Motor neuron (in vitro differentiated cells): ENCODE measurements around the gene ADSL. TPM values are rescaled to one million over a fixed set of nuclear protein-coding genes. Genes with fewer than 3 reads are reported as not detected.
A peak's percentile ranks its signal among the peaks of the same experiment; 100 is the strongest.
"Not testable (repeated sequence)": the region's sequence is repeated elsewhere in the genome, so short reads cannot be mapped to it uniquely, and the experiment has no call there.

Source experiments
- ATAC-seq, 8 experiments: fragments of 200-7000 bp; cut with Tn5 transposase; replicated peaks in 6 of 8; 2 replicates each; pipeline ENCODE4 v1.8.0; 2021; ENCODE audit warnings: mild to moderate bottlenecking in 8 of 8, moderate library complexity in 8 of 8
- H3K27ac ChIP-seq, 2 donors: fragments of 250-450 bp; sonication (Bioruptor Pico); 2 replicates each; pipeline ENCODE4 v1.9.0; 2021; ENCODE audit warnings: antibody characterized with exemption in 2 of 2, mild to moderate bottlenecking in 2 of 2, moderate library complexity in 1 of 2
- H3K4me1 ChIP-seq, 2 donors: fragments of 250-450 bp; sonication (Bioruptor Pico); replicated peaks in 1 of 2; 2 replicates each; pipeline ENCODE4 v1.6.1; 2021; ENCODE audit warnings: antibody characterized with exemption in 2 of 2, mild to moderate bottlenecking in 2 of 2, moderate library complexity in 1 of 2
- H3K4me3 ChIP-seq, 5 donors: fragments of 250-450 bp; sonication (Bioruptor Pico); 2 replicates each; pipeline ENCODE4 v1.9.0; 2021; ENCODE audit warnings: antibody characterized with exemption in 5 of 5, mild to moderate bottlenecking in 5 of 5, moderate library complexity in 4 of 5
- WGBS, 10 experiments: fragments of 450-650 bp; shearing (Covaris generic); methylation state at CpG; one replicate each; pipeline ENCODE4 v1.0.0; 2022; 5-methylcytosine and 5-hydroxymethylcytosine counted together
- in situ Hi-C, 9 experiments: fragments of 400-800 bp; cut with MboI; loops; one replicate each; pipeline ENCODE4 v1.15.0; 2021; ENCODE audit warnings: low sequenced_read_pairs in 9 of 9, low pct_unique_long_range_greater_than_20kb in 2 of 9; ENCODE audit not compliant: unreplicated experiment in 9 of 9
- total RNA-seq, 8 experiments: library from RNA; unstranded; fragments of 300-600 nt; gene quantifications; 2 replicates each; pipeline versions ENCODE4 v1.2.3 to v1.2.4, GENCODE V29; 2022

The ADSL gene
- total RNA-seq, 8 experiments from 2014 or later: 49.8 to 98.7 (median 80.0) TPM

- H3K4me3 ChIP-seq: no peak overlapping the region
- H3K4me1 ChIP-seq: no peaks in the 10 kb centered on the region
- no peak overlapping the region for H3K27ac ChIP-seq
- in situ Hi-C loops: loop anchor here in 2 of 9 experiments (25.0 kb wide), 1 partner anchor 826 kb away; the partner anchor contains the start of gene RPS19BP1 (in 2 of the 2)
- ATAC-seq: peak in 2 of 8 experiments; percentile 46 to 55
- 37 to 100% (median 90%) methylated on average over 1 to 3 of the region's 3 CpGs; no CpG with 5 or more reads in 5 of the 10 experiments for WGBS, 10 experiments
Measured at GRCh38 chr22:40363059-40363458, 16.8 kb downstream of the ADSL start.

- Histone ChIP-seq H3K27ac (no peak overlapping the region), H3K4me1 (no peaks in the 10 kb centered on the region), H3K4me3 (no peak overlapping the region)
- no peak for ATAC-seq
- in situ Hi-C loops: loop anchor here in 2 of 9 experiments (25.0 kb wide), 1 partner anchor 827 kb away; the partner anchor contains the start of gene RPS19BP1 (in 2 of the 2)
- 80 to 100% (median 100%) methylated on average over 1 of the region's 1 CpG; no CpG with 5 or more reads in 5 of the 10 experiments for WGBS, 10 experiments
Measured at GRCh38 chr22:40364431-40364830, 18.1 kb downstream of the ADSL start.

- no peak for ATAC-seq
- in situ Hi-C loops: loop anchor here in 2 of 9 experiments (25.0 kb wide), 1 partner anchor 829 kb away; the partner anchor contains the start of gene RPS19BP1 (in 2 of the 2)
- Histone ChIP-seq H3K4me3 (no peak overlapping the region), H3K4me1 (no peaks in the 10 kb centered on the region), H3K27ac (no peak overlapping the region)
- 89 to 100% (median 100%) methylated on average over 1 to 2 of the region's 2 CpGs; no CpG with 5 or more reads in 3 of the 10 experiments for WGBS, 10 experiments
Measured at GRCh38 chr22:40366068-40366467, 19.8 kb downstream of the ADSL start.

GRCh38 chr22:40367342-40367741 is 21.0 kb downstream of the ADSL start:
- Histone ChIP-seq H3K27ac (no peak overlapping the region), H3K4me1 (no peaks in the 10 kb centered on the region), H3K4me3 (no peak overlapping the region)
- 56 to 100% (median 87%) methylated on average over 2 to 6 of the region's 6 CpGs; no CpG with 5 or more reads in 3 of the 10 experiments for WGBS, 10 experiments
- ATAC-seq: peak in 2 of 8 experiments; percentile 11 to 13
- in situ Hi-C loops: loop anchor here in 2 of 9 experiments (25.0 kb wide), 1 partner anchor 830 kb away; the partner anchor contains the start of gene RPS19BP1 (in 2 of the 2)

GRCh38 chr22:40368016-40368415 is 21.7 kb downstream of the ADSL start:
- no peak overlapping the region for H3K4me3 ChIP-seq
- H3K4me1 ChIP-seq: no peaks in the 10 kb centered on the region
- in situ Hi-C loops: loop anchor here in 2 of 9 experiments (25.0 kb wide), 1 partner anchor 831 kb away; the partner anchor contains the start of gene RPS19BP1 (in 2 of the 2)
- no peak overlapping the region for H3K27ac ChIP-seq
- no peak for ATAC-seq
- 78 to 100% (median 100%) methylated on average over 1 to 5 of the region's 6 CpGs; no CpG with 5 or more reads in 3 of the 10 experiments for WGBS, 10 experiments

- no peak overlapping the region for H3K27ac ChIP-seq
- 75 to 100% (median 91%) methylated on average over 1 to 3 of the region's 3 CpGs; no CpG with 5 or more reads in 2 of the 10 experiments for WGBS, 10 experiments
- no peaks in the 10 kb centered on the region for H3K4me1 ChIP-seq
- in situ Hi-C loops: loop anchor here in 2 of 9 experiments (25.0 kb wide), 1 partner anchor 832 kb away; the partner anchor contains the start of gene RPS19BP1 (in 2 of the 2)
- H3K4me3 ChIP-seq: no peak overlapping the region
- ATAC-seq: no peak
Measured at GRCh38 chr22:40368836-40369235, 22.5 kb downstream of the ADSL start.

- H3K27ac ChIP-seq: no peak overlapping the region
- WGBS, 10 experiments: 80 to 96% (median 92%) methylated on average over 1 to 8 of the region's 8 CpGs; no CpG with 5 or more reads in 3 of the 10 experiments
- H3K4me1 ChIP-seq: no peaks in the 10 kb centered on the region
- no peak for ATAC-seq
- H3K4me3 ChIP-seq: no peak overlapping the region
- in situ Hi-C loops: loop anchor here in 2 of 9 experiments (25.0 kb wide), 1 partner anchor 837 kb away; the partner anchor contains the start of gene RPS19BP1 (in 2 of the 2)
Measured at GRCh38 chr22:40374567-40374966, 28.3 kb downstream of the ADSL start.

DNA sequence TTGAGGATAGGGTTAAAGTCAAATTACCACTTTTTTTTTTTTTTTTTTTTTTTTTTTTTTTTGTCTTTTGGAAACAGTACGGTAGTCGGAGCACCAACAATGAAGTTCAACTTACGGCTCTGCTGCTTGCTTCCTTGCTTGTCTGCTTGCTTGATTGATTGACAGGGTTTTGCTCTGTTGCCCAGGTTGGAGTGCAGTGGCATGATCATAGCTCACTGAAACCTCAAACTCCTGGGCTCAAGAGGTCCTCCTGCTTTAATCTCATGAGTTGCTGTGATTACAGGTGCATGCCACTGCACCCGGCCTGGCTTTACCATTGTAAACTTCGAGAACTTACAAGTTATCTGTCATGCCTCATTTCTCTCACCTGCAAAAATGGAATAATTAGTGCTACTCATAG is 29.8 kb downstream of the ADSL start:
- Histone ChIP-seq H3K4me1 (no peaks in the 10 kb centered on the region), H3K27ac (no peak overlapping the region), H3K4me3 (no peak overlapping the region)
- in situ Hi-C loops: no loop called here
- ATAC-seq: no peak
- WGBS, 10 experiments: 69 to 97% (median 94%) methylated on average over 2 to 5 of the region's 5 CpGs; no CpG with 5 or more reads in 3 of the 10 experiments

DNA sequence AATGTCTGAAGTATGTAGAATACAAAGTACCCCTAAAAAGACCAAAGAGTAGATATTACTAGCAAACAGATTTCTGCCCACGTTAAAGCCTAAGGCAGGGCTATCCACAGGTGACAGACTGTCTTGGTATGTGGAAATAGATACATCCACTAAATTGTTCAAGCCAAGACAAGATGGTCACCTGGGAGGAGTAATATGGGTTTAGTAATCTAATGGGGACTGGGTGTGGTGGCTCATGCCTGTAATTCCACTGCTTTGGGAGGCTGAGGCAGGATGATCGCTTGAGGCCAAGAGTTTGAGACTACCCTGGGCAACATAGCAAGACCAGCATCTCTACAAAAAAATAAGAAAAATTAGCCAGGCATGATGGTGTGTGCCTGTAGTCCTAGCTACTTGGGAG is 31.6 kb downstream of the ADSL start:
- in situ Hi-C loops: no loop called here
- 83 to 100% (median 100%) methylated on average over 1 to 2 of the region's 2 CpGs; no CpG with 5 or more reads in 2 of the 10 experiments for WGBS, 10 experiments
- ATAC-seq: no peak
- no peaks in the 10 kb centered on the region for H3K4me1 ChIP-seq
- H3K4me3 ChIP-seq: no peak overlapping the region
- no peak overlapping the region for H3K27ac ChIP-seq

GRCh38 chr22:40378448-40378847 is 32.1 kb downstream of the ADSL start:
- H3K4me1 ChIP-seq, ATAC-seq, H3K27ac ChIP-seq, H3K4me3 ChIP-seq, in situ Hi-C loops: not testable (repeated sequence)
- WGBS, 10 experiments: 76 to 100% (median 98%) methylated on average over 2 to 9 of the region's 11 CpGs; no CpG with 5 or more reads in 1 of the 10 experiments

DNA sequence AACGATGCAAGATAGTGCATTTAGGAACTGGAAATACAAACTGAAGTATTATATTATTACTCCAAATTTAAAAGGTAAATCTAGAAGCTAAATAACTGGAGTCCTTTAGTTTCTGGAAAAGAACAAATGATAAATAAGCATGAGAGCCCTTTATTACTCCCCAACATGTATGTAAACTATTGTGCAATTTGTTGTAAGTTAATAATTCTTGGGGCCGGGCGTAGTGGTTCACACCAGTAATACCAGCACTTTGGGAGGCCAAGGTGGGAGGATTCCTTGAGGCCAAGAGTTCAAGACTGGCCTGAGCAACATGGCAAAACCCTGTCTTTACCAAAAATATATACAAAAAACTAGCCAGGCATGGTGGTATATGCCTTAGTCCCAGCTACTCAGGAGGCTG is 35.2 kb downstream of the ADSL start:
- in situ Hi-C loops: no loop called here
- Histone ChIP-seq H3K4me3 (no peak overlapping the region), H3K27ac (no peak overlapping the region), H3K4me1 (no peaks in the 10 kb centered on the region)
- no peak for ATAC-seq
- WGBS, 10 experiments: 90 to 100% (median 94%) methylated on average over 1 to 3 of the region's 3 CpGs; no CpG with 5 or more reads in 1 of the 10 experiments

- ATAC-seq: peak in 1 of 8 experiments; percentile 43
- WGBS, 10 experiments: 17 to 100% (median 80%) methylated on average over 1 to 3 of the region's 3 CpGs; no CpG with 5 or more reads in 1 of the 10 experiments
- H3K27ac ChIP-seq: no peak overlapping the region
- no peaks in the 10 kb centered on the region for H3K4me1 ChIP-seq
- H3K4me3 ChIP-seq: no peak overlapping the region
- in situ Hi-C loops: no loop called here
Measured at GRCh38 chr22:40383905-40384304, 37.6 kb downstream of the ADSL start.

DNA sequence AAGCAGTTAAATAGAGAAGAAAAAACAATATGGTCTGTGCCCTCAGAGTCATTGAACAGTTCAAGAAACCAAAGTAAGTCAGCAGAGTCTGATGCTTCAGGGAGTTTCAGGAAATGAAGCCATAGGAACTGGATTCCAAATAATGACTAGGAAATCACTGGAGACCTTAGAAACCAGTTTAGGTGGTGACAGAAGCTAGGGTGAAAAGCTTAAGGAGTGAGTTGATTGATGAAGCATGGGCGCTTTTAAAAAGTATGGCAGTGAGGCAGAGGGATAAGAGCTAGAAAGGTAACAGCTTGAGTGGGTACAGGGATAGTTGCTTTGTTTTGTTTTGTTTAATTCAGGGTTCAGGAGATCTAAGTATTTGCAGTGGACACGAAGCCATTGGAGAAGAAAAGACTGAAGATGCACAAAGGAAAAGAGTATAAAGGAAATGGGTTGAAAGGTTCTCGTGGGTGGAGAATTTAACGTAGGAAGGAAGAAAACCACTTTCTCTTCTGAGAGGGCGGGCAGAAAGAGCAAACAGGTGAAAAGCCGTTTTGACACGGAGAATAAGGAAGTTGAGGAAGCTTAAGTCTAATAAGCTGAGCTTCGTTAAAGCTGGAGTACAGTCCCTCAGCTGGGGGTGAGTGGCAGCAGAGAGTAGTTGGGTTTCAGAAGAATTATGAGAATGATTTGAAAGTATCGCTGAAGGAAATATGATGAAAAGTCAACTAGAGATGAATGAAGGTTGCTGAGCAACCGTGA is 38.9 kb downstream of the ADSL start:
- H3K27ac ChIP-seq: no peak overlapping the region
- H3K4me3 ChIP-seq: no peak overlapping the region
- WGBS, 10 experiments: 71 to 93% (median 89%) methylated on average over 5 to 10 of the region's 10 CpGs
- no peaks in the 10 kb centered on the region for H3K4me1 ChIP-seq
- in situ Hi-C loops: no loop called here
- no peak for ATAC-seq
